GM19468 (cell line): Measurements from ENCODE around the gene DENND1B.
"Not testable (repeated sequence)": the region's sequence is repeated elsewhere in the genome, so short reads cannot be mapped to it uniquely, and the experiment has no call there.

ENCODE experiments used
- ATAC-seq: cut with Tn5 transposase; IDR thresholded peaks from one replicate; pipeline ENCODE4 v1.9.1; 2021; ENCODE audit warnings: mild to moderate bottlenecking, moderate library complexity, moderate number of reproducible peaks; ENCODE audit not compliant: unreplicated experiment; ENCODE audit errors: extremely low read depth

Gene DENND1B

GRCh38 chr1:197585809-197586208 lies 189.5 kb downstream of the DENND1B start:
- ATAC-seq = no peak

- ATAC-seq = no peak
Observed at GRCh38 chr1:197577580-197577979, 197.7 kb downstream of the DENND1B start.

GRCh38 chr1:197575531-197575930 lies 199.7 kb downstream of the DENND1B start:
- ATAC-seq = not testable (repeated sequence)

- ATAC-seq = no peak
Observed at GRCh38 chr1:197572169-197572568, 203.1 kb downstream of the DENND1B start.

GRCh38 chr1:197567442-197567841 lies 207.8 kb downstream of the DENND1B start:
- ATAC-seq = no peak

GRCh38 chr1:197561041-197561440 lies 214.2 kb downstream of the DENND1B start:
- ATAC-seq = no peak

- no peak for ATAC-seq
Observed at GRCh38 chr1:197559655-197560054, 215.6 kb downstream of the DENND1B start.

GRCh38 chr1:197559244-197559643 lies 216.0 kb downstream of the DENND1B start:
- no peak for ATAC-seq

GRCh38 chr1:197557302-197557701 lies 218.0 kb downstream of the DENND1B start:
- ATAC-seq = no peak

GRCh38 chr1:197553281-197553680 lies 222.0 kb downstream of the DENND1B start:
- no peak for ATAC-seq

GRCh38 chr1:197546989-197547388 lies 228.3 kb downstream of the DENND1B start:
- no peak for ATAC-seq

- no peak for ATAC-seq
Observed at GRCh38 chr1:197544553-197544952, 230.7 kb downstream of the DENND1B start.

GRCh38 chr1:197544130-197544529 lies 231.2 kb downstream of the DENND1B start:
- no peak for ATAC-seq

GRCh38 chr1:197541411-197541810 lies 233.9 kb downstream of the DENND1B start:
- ATAC-seq = no peak

GRCh38 chr1:197526736-197527371 lies 248.4 kb downstream of the DENND1B start:
- ATAC-seq = no peak

- ATAC-seq = peak; percentile 65
Observed at GRCh38 chr1:197521118-197521739, 254.1 kb downstream of the DENND1B start.

GRCh38 chr1:197519741-197520334 lies 255.4 kb downstream of the DENND1B start:
- ATAC-seq = no peak

- no peak for ATAC-seq
Observed at GRCh38 chr1:197515421-197515820, 259.9 kb downstream of the DENND1B start.

GRCh38 chr1:197510691-197511378 lies 264.4 kb downstream of the DENND1B start:
- no peak for ATAC-seq

GRCh38 chr1:197496722-197497121 lies 278.6 kb downstream of the DENND1B start:
- ATAC-seq = no peak

- ATAC-seq = not testable (repeated sequence)
Observed at GRCh38 chr1:197491505-197491904, 283.8 kb downstream of the DENND1B start.
